A549 treated with AZD9567 at 1 μM for 4 hours (cell line): ENCODE data around the gene CTLA4. TPM values are rescaled to one million over a fixed set of nuclear protein-coding genes. Genes with fewer than 3 reads are reported as not detected.

Experiments
- total RNA-seq: library from RNA; stranded (reverse); fragments of 200-300 nt; extraction: Qiagen RNA extraction; gene quantifications from 5 replicates; pipeline ENCODE4 v1.2.3, GENCODE V29; 2022; ENCODE audit not compliant: insufficient read depth

CTLA4 gene
- total RNA-seq: not detected in 5 replicates

DNA sequence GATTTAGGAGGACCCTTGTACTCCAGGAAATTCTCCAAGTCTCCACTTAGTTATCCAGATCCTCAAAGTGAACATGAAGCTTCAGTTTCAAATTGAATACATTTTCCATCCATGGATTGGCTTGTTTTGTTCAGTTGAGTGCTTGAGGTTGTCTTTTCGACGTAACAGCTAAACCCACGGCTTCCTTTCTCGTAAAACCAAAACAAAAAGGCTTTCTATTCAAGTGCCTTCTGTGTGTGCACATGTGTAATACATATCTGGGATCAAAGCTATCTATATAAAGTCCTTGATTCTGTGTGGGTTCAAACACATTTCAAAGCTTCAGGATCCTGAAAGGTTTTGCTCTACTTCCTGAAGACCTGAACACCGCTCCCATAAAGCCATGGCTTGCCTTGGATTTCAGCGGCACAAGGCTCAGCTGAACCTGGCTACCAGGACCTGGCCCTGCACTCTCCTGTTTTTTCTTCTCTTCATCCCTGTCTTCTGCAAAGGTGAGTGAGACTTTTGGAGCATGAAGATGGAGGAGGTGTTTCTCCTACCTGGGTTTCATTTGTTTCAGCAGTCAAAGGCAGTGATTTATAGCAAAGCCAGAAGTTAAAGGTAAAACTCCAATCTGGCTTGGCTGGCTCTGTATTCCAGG lies at the start of gene CTLA4:
Gene CTLA4, plus strand, starts transcription at position 211 of the 640 bp plus-strand sequence. Its CDS starts 172 bp downstream, at position 383.

Other genes with a start within 250 kb of the CTLA4 start
- not detected in 5 replicates for gene CD28, start 161.1 kb upstream of the CTLA4 start, total RNA-seq
- not detected in 5 replicates for gene ICOS, start 69.0 kb downstream of the CTLA4 start, total RNA-seq